8988T (cell line): ENCODE measurements around the gene RASL11B.

Experiments used
- DNase-seq: peaks from one replicate; pipeline ENCODE4 v3.0.0; 2011

RASL11B gene

DNA sequence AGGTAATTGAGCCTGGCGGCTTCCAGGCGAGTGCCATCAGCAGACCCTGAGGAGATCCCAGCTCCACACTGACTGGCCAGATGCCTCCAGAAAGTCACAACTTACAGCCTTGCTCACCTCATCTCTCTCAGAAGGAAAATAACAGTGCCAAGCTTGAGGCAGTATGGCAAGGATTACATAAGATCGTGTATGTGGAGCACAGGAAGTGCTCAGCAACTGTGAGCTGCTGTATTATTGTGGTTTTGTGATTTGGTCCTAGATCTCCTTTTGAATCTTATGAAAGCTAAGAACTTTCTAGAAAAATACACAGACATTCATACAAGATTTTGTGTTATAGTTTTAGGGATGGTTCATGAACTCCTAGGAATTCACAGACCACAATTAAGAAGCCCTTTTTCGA is 14.0 kb downstream of the RASL11B start:
- no peak for DNase-seq

DNA sequence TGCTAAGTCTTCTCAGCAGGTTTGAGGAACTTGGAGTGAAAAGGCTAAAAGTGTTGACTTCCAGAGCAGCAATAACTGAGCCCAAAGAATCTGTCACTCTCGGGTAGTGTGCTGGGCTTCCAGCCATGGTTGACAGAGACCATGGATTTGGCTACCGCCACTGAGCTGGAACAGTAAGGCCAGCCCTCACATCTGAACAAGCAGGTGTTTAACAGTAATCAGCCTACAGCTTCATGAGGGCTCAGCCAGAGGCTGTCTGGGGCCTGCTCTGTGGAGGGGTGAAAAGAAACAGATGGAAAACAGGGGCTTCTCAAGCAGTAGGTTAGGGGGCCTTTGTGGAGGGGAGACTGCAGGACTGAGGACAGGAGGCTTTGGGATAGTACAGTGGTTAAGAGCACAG is 14.9 kb downstream of the RASL11B start:
- DNase-seq = no peak

DNA sequence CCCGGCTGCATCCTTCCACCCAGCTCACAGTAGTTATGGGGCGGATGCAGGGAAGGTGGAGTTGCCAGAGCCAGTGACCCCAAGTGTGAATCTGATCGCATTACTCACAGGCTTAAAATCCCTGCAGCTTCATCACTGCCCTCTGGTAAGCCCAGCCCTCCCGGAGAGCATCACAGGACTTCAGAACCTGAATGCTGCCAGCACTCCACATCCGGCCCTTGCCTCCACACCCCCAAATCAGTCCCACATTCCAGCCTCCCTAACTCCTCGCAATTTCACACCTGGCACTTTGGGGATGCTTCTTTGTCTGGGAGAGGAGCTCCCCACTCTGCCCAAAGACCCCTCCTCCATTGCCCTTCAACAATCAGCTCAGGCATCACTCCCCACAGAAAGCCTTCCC is 15.6 kb downstream of the RASL11B start:
- no peak for DNase-seq

- DNase-seq = no peak
These were observed 17.4 kb downstream of the RASL11B start for GRCh38 chr4:52879471-52879870.

- no peak for DNase-seq
These were observed 18.9 kb downstream of the RASL11B start for GRCh38 chr4:52880994-52881393.

DNA sequence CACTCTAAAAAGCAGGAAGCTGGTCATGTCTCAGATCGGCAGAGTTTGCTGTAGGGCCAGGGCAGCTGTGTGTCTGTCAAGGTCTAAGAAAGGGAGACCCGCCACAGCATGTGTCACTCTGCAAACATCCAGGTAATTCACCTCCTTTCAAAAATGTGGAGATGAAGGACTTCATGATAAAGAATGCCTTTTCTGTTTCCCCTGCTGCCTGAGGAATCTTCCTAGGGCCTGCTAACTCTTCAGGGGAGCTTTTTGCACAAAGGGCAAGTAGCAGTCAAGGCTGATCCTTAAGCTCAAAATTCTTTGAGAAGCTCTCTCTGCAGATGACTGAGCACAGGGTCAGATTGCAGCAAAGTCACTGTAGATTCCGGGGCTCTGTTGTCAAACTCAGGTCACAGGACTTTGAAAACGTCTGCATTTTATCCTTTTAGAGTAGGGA is 21.1 kb downstream of the RASL11B start:
- DNase-seq = no peak

DNA sequence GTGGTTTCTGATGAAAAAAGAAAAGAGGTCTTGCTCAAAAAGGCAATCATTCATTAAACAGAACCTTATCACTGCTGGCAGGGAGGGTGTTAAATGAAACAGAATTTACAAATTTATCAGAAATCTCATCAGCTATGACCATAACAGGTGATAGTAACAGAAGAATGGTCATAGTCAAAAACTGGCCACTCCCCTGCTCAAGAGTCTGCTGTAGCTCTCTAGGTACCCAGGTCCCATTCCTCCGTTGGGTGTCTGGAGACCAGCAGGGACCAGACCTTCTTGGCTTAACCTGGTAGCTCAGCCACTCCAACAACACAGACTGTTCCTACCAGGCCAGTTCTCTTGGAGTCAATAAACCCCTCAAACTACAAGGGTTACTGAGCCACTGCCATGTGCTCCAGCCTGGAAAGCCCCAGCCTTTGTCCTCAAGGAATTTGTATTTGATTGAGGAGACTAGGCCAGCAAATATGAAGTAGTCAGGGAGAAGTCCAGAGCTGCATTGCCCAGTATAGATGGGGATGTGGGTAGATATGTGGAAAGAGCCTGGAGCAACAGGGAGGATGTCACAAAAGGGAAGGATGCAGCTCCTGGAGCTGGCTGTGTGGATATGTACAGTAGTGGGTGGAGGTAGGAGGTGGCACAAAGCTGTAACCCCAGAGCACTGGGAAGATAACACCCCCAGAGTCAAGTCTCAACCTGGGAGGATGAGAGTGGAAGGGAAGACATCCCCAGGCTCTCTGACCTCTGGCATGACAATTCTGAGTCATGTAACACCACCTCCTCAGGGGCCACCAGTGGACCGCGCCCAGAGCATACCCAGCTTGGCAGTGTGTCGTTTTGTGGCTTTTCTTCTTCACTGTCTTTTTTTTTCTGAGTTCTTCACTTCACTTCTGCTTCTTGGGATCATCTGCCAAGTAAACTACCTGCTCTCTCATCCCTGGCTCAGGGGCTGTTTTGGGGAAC is 21.9 kb downstream of the RASL11B start:
- DNase-seq = no peak

DNA sequence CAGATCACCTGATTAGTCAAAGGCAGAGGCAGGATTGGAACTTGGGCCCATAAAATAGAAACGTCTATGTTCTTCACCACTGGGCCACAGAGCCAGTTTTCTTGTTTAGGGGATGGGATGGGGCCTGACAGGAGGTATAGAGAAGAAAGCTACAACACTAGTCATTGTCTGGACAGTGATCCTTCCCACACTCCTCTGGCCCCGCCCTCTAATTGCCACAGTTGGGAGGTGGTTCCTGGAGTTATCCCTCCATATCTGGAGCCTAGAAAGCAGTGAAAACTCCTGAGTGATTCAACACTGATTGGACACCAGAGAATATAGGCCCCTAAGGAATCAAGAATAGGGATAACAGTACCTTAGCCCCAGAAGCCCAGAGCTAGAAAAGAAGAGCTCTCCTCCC is 22.9 kb downstream of the RASL11B start:
- no peak for DNase-seq

DNA sequence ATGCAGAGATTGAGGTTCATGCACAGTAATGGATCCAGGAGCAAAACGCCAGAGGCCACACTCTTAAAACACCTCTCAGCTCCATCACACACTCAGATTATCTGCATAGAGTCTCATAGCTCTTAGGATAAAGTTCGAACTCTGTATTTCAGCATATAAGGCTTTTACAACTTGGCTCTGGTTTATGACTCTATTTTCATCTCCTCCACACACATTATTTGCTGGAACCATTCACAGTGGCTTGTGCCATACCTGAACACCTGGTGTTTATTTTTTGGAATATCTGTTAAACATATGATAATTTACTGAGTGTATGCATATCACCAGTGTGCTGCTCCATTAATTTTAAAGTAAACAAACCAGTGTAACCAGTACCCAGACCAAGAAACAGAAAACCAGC is 27.2 kb downstream of the RASL11B start:
- DNase-seq = no peak

- DNase-seq = no peak
These were observed 27.8 kb downstream of the RASL11B start for GRCh38 chr4:52889778-52890520.

DNA sequence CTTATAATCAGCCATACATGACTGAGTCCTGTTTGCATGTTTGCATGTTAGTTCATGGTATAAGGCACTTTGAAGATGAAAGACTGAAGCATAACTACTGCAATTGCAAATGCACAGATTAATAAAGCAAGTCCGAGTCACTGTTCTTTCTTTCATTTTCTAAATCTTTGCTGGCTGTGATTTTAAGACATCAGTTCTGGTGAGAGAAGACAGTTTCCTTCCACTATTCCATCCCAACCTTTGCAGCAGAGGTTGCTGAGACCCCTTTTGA is 28.3 kb downstream of the RASL11B start:
- DNase-seq = no peak

DNA sequence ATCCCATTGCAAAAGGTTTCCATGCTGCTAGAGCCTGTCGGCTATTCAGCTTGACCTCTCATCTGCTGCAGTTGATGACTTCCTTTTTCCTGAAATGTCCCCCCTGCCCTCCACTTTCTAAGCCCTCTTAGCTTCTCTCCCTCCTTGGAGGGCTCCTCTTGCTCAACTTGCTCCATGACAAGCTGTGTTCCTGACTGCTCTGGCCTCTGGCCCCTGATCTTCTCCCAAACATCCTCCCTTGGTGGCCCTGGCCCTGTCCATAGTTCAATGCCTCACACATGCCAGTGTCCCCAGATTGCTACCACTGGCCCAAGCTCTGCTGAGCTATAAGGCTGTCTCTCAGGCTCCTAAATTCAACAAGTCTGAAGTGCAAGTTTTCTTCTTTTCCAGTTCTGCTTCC is 29.6 kb downstream of the RASL11B start:
- no peak for DNase-seq

- no peak for DNase-seq
These were observed 30.8 kb downstream of the RASL11B start for GRCh38 chr4:52892880-52893279.

DNA sequence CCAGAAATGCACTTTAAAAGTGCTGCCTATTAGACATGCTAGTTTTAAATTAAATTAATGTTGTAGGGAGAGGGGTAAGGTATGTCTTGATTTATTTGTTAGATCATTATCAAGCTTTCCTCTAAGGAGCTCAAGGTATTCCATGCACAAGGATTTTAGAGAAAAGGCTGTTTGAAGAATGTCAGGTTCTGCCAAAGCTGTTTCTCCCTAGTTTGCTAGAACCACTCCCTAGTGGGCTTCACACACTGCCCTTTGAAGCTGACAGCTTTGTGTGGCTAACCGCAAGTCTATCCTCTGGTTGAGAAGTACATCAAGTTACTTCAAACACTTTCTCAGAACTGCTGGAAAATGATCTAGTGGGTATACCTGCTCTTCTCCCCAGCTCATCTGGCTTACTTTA is 32.3 kb downstream of the RASL11B start:
- no peak for DNase-seq

- DNase-seq = no peak
These were observed 41.2 kb downstream of the RASL11B start for GRCh38 chr4:52903273-52903672.

DNA sequence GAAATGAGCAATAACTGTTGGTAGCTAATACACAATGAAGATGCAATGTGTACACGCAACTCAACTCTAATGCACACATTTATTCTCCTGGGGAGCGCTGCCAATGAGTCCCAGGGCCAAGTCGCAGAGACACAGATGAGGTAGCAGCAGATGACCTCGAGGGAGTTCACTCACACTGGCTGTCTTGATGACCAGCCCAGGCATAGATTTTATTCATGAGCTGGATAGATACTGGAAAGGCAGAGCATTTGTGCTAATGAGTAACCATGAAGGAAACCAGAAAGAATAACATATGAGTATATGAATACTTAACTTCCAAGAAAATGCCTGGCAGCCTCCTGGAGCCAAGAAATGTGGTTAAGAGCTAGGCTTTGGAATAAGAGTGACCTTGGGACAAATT is 42.3 kb downstream of the RASL11B start:
- DNase-seq = no peak

DNA sequence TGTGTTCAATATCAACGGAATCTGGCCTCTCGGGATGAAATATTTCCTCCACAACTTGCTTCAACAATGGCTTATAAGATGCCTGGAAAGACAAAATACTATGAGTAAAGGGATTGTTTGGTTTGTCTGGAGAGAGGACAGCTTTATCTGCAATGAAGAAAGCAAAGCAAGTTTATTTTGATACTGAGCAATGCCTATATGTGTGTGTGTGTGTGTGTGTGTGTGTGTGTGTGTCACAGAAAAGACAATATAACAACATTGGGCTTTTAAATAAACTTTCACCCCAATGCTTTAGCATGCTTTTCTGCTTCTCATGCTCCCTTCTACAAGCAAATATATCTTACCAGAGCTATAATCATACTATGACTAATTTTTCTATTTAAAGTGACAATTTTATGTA is 45.4 kb downstream of the RASL11B start:
- DNase-seq = no peak

- DNase-seq = no peak
These were observed 48.0 kb downstream of the RASL11B start for GRCh38 chr4:52910115-52910514.

DNA sequence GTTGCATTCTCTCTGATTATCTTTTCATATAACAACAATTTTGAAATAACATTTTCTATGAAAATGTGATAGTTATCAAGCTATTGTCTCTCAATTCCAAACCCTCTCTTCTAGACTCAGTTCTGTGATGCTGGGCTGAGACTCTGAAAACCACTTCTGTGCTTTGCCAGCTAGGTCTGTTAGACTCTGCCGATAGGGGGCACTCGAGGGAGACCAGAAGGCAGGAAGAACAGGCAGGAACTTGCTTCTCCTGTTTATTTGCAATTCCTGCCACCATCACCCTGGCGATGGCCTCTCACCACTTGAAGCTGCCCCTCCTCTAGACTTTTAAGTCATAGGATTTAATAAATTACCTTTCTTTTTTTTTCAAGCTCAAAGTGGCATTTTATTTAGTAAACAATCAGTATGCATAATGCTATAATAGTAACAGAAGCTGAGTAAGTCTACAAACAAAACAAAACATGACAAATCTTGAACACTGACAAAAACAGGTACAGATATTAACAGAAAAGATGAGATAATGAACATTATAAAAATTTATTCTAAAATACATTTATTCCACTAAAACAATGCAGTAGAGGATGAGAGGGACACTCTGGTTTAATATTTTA is 49.7 kb downstream of the RASL11B start:
- DNase-seq = peak; percentile 19

DNA sequence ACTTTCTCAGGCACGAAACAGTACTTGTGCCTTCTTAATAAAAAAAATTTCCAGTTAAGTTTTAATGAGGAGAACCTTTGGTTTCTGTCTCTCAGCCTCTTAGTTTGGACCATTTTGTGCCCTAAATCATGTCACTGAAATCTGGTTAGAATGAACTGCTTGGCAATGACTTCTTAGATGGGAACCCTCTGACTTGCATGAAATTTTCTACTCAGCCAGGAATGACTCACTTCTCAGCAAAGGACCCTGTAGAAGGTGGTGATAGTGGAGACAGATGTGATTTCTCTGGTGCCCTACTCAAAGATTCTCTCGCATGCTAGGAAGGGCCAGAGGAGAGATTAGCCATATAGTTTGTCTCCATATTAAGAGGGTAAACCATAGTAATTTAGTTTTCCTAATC is 50.5 kb downstream of the RASL11B start:
- no peak for DNase-seq

- no peak for DNase-seq
These were observed 52.0 kb downstream of the RASL11B start for GRCh38 chr4:52914051-52914605.

DNA sequence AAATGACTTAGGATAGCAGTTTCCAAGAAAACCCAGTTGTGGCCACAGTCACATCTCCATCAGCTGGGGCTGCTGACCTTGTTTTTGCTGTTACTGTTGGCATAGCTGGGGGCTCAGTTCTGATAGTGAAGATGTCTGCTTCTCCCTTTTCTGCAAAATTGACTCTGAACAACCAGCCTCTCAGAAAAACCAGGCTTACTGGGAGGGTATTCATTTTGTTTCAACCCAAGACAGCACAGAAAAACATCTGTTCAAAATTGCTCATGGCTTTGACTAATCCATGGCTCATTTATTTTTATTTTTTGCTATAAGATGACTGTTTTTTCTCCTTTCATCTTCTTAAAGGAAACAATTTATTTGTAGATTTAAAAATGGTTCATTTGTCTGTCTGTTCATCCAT is 53.1 kb downstream of the RASL11B start:
- DNase-seq = no peak

DNA sequence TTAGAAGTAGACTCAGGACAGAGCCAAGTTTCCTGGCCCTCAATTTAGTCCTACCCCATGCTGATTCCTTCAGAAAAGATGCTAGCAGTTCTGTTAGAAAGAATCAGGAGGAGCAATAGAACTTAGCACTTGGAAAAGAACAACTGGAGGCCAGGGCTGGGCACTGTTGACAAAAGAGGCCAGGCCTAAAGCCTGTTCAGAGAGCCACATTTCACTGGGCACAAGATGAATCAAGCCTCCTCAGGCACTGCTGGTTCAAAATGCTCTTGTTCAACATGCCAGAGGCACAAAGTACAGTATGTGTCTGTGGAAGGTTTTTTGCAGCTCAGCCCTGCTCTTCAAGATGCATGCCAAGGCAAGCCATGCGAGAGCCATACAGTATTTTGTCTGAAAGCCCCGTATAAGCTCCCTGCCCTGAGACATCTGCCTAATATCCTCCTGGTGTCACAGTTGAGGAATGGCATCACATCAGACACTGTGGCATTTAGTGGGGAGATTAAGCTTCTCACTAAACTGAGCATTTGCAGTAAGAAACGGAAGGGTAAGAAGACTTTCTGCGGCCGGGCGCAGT is 53.7 kb downstream of the RASL11B start:
- DNase-seq = no peak
